ENCODE data around the gene ZNF415. TPM values are rescaled to one million over a fixed set of nuclear protein-coding genes. Genes with fewer than 3 reads are reported as not detected.
"Not testable (repeated sequence)": the region's sequence is repeated elsewhere in the genome, so short reads cannot be mapped to it uniquely, and the experiment has no call there.

Gene ZNF415
- total RNA-seq, 1 experiment from 2014 or later = 0.12 TPM

GRCh38 chr19:53102756-53103233 lies 29.9 kb downstream of the ZNF415 start:
- DNase-seq (ENCODE audit: low spot score) = no peak

DNA sequence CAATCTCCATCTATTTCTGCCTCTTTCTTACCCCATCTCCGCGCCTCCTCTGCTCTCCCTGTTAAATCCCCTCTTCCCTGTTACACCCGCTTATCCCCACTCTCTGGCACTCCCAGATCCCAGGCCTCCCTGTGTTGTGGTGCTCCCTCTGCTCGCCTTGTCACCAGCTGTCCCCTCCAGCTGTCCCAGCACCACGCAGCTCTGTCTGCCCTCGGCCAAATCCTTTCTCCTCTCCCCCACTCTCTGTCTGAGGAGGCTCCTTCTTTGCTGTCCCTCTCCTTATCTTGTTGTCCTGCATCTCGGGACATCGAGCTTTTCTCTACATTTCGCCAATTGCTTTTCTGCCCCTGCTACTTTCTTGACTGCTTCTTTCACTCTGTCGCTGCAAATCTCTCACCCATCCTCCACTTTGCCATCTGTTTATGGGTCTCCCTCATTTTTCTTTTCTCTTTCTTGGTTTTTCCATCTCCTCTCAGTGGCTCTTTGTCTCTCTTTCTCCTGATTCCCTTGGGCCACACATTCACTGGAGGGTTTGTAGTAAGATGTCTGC lies 30.4 kb downstream of the ZNF415 start:
- no peak for DNase-seq (ENCODE audit: low spot score)

- no peak for DNase-seq (ENCODE audit: low spot score)
Measured at GRCh38 chr19:53101518-53101917, 31.2 kb downstream of the ZNF415 start.

DNA sequence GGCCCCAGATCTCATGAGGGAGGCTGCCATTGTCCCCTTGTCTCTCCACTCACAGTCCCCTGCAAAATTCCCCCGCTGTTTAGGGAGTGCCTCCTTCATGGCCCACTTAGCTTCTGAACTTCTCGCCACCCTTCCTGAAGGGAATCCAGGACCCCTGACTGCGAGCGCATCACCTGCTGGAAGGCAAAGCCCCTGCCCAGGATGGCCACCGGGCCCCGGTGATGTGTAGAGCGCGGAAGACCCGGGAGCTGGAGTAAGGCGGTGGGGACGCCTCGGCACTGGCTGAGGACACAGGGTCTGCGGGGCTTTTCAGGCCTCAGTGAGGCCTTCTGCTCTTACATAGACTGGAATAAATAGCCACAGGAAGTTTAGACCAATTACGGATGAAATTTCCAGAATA lies 34.1 kb downstream of the ZNF415 start:
- not testable (repeated sequence) for DNase-seq (ENCODE audit: low spot score)

- not testable (repeated sequence) for DNase-seq (ENCODE audit: low spot score)
Measured at GRCh38 chr19:53096982-53097690, 35.6 kb downstream of the ZNF415 start.

- DNase-seq (ENCODE audit: low spot score) = not testable (repeated sequence)
Measured at GRCh38 chr19:53096579-53096978, 36.1 kb downstream of the ZNF415 start.

DNA sequence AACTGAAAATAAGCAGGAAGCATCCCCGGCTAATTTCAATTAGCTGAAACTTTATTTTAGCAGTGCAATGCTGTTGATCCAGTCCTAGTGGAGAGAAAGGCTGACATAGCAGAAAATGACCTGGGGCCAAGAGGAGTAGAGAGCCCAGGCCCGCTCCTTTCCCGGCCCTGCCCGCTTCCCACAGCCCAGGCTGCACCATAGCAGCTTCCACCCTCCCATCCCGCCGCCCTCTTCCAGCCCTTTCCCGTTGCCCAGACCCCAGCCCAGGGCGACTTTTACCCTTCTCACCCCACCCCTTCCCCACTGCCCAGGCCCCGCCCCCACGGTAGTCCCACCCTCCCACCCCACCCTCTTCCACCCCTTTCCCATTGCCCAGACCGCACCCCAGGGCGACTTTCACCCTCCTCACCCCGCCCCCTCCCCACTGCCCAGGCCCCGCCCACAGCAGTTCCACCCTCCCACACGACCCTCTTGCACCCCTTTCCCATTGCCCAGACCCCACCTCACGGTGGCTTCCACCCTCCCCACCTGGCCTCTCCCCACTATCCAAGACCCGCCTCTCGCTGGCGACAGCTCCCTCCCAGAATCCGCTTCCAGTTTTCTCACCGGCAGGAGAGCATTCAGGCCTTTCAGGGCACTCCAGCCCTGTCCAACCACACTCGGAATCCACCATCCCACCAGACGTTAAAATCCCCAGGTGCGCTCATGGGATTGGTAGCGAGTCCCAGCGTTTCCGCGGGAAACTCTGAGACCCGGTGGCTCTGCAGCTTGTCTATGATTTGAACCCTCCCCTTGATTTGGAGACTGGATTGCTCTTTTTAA lies 37.7 kb downstream of the ZNF415 start:
- DNase-seq (ENCODE audit: low spot score) = no peak

- DNase-seq (ENCODE audit: low spot score) = no peak
Measured at GRCh38 chr19:53092723-53093122, 40.0 kb downstream of the ZNF415 start.

DNA sequence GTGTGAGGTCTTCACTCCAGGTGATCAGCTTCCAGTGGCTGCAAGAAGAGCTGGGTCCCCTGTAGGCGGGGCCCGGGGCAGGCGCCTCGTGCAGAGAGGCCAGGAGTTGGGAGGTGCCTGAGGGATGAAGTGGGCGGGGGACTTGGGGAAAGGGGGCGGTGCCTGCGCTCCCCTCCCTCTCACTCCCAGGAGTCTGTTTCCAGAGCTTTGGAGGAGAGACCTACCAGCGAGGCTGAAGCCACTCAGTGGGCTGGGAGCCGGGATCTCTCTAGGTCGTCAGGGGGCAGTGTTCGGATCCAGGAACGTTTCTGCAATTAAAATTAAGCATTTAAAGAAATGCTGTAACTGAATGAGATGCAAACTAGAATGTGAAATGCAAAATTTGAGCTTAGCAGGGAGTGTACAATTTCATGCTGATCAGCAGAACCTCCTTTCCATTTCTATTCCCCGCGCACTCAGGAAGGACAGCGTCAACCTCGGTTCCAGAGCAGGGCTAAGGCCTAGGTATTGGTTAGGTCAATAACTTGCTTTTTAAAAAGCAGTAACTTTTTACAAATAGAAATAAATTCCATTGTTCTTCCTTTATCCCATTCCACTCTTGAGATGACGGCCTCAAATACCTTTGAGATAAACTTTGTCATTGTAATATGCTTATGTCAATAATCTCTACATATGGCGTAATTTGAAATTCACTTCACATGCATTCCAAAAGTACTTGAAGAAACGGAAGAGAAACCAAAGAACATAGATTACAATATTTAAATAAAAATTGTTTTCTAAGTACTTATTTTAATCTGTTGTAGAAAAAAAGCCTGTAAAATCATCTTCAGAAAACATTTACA lies 41.1 kb downstream of the ZNF415 start:
- DNase-seq (ENCODE audit: low spot score) = no peak

DNA sequence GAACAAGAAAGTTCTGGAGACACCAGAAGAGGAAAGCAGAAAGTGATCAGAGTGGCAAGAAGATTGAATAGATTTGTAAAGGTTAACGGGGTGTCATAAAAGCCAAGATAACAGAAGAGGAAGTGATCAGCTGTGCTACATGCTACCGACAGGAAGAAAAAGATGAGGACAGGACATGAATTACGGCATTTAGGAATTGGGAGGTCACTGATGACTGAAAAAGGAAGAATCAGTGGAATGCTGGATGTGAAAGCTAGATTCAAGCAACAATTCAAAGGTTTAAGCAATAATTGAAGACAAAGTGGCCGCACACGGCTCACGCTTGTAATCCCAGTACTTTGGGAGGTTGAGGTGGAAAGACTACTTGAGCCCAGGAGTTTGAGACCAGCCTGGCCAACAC lies 44.6 kb downstream of the ZNF415 start:
- no peak for DNase-seq (ENCODE audit: low spot score)

DNA sequence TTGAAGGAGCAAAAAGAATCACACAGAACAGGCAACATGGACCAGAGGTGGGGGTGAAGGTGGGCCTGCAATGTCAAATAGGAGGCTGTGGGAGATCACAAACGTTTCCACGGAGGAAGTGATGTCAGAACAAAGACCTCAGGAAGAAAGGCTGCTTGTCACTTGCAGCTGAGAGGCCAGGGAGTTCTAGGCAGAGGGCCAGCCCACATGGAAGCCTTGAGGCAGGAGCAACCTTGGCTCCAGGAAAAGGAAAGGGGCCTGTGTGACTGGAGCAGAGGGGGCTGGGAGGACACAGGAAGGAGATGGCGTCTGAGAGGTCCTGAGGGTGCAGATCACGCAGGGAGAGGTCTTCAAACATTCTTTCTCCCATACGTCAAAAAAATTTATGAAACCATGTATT lies 45.8 kb downstream of the ZNF415 start:
- DNase-seq (ENCODE audit: low spot score) = no peak

DNA sequence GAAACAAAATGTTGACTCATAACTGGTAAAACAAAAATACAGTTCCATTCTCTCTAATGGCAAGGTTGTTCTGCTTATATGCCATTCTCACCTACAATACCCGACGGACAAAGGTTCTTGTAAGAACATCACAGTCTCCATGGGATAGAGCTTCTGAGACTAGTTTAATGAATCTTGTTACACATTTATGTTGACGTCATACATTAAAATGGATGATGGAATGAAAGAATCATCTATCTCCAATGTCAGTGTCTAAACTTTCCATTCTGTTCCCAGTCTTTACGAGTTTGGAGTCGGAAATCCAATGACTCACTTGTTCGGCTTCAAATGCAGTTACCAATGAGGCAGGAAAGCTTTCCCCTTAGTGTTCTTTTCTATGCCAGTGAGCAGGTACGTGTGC lies 47.2 kb downstream of the ZNF415 start:
- no peak for DNase-seq (ENCODE audit: low spot score)

DNA sequence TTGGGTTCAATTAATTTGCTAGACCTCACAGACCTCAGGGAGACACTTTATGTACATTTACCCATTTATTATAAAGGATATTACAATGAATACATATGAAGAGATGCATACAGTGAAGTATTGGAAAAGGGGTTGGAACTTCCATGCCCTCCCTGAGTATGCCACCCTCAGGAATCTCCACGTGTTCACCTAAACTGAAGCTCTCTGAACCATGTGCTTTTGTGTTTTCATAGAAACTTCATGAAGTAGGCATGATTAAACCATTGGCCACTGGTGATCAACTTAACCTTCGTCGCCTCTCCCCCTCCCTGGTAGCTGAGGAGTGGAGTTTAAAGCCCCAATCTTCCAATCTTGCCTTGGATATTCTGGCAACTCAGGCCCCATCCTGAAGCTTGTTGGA lies 49.8 kb downstream of the ZNF415 start:
- DNase-seq (ENCODE audit: low spot score) = no peak

- DNase-seq (ENCODE audit: low spot score) = no peak
Measured at GRCh38 chr19:53079313-53079924, 53.3 kb downstream of the ZNF415 start.

DNA sequence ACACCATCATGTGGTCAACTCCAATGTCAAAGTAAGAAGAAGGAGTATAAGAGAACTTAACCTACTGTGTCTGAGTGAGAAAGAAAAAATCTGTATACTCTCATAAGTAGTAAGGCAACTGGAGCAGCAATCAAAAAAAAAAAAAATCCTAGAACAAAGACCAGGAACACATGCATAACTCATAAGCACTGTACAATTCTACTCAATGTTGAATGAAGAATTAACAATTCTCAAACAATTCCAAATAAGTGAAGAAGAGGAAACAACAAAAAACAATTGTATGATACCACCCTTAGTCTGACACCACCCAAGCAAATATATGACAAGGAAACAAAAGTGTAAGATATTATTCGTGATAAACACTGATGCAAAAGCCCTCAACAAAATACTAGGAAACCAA lies 54.0 kb downstream of the ZNF415 start:
- no peak for DNase-seq (ENCODE audit: low spot score)

GRCh38 chr19:53076984-53077383 lies 55.7 kb downstream of the ZNF415 start:
- no peak for DNase-seq (ENCODE audit: low spot score)

DNA sequence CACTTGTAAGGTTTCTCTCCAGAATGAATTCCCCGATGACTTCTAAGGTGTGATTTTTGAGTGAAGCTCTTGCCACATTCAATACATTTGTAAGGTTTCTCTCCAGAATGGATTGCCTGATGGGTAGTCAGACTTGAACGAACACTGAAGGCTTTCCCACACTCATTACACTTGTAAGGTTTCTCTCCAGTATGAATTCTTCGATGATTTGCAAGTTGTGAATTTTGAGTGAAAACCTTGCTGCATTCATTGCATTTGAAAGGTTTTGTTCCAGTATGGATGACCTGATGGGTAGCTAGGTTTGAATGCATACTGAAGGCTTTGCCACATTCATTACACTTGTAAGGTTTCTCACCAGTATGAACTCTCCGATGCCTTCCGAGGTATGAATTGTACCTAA lies 63.9 kb downstream of the ZNF415 start:
- no peak for DNase-seq (ENCODE audit: low spot score)

DNA sequence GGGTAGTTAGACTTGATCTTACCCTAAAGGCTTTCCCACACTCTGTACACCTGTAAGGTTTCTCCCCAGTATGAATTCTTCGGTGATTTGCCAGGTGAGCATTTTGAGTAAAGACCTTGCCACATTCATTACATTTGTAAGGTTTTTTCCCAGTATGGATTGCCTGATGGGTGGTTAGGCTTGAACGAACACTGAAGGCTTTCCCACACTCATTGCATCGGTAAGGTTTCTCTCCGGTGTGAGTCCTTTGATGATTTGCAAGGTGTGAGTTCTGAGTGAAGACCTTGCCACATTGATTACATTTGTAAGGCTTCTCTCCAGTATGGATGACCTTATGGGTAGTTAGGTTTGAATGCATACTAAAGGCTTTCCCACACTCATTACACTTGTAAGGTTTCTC lies 64.5 kb downstream of the ZNF415 start:
- no peak for DNase-seq (ENCODE audit: low spot score)

- DNase-seq (ENCODE audit: low spot score) = no peak
Measured at GRCh38 chr19:53057904-53058580, 74.7 kb downstream of the ZNF415 start.

Data from H4 (cell line).